AG04449 (cell line): ENCODE results near the gene C1orf185.

Experiments used
- CTCF ChIA-PET: fragments of 350-600 bp; formaldehyde crosslinking; extraction: SDS; loops from one replicate; lab custom pipeline; 2021; ENCODE audit warnings: antibody characterized with exemption; lab: Yijun Ruan, JAX
- POLR2A ChIA-PET: fragments of 400-600, 350-600 bp; formaldehyde crosslinking; extraction: SDS; loops from one replicate; lab custom pipeline; 2020; ENCODE audit warnings: antibody characterized with exemption, inconsistent platforms; lab: Yijun Ruan, JAX
- DNase-seq: peaks from one replicate; pipeline ENCODE4 v3.0.0-alpha.2; 2010; ENCODE audit warnings: low read depth, low spot score
- H3K4me3 ChIP-seq: 2 replicates; pipeline ENCODE4 v1.5.1; 2011; ENCODE audit warnings: low read depth, mild to moderate bottlenecking, control low read depth, low read length
- CTCF ChIP-seq: IDR thresholded peaks from one replicate; pipeline ENCODE4 v1.5.1; 2011; ENCODE audit warnings: mild to moderate bottlenecking, moderate library complexity, low read length, control low read depth, inconsistent platforms; ENCODE audit not compliant: insufficient read depth; ENCODE audit errors: missing control alignments

C1orf185 gene

GRCh38 chr1:51093581-51093980 lies 8.4 kb upstream of the C1orf185 start:
- ChIA-PET POLR2A (no interaction called here), CTCF (no interaction called here)
- H3K4me3 ChIP-seq, result no peak overlapping the region
- peak; percentile 21 for DNase-seq
- no peak for TF ChIP-seq CTCF

- POLR2A ChIA-PET, result no interaction called here
- no peak for DNase-seq
- CTCF ChIA-PET, result no interaction called here
- no peak overlapping the region for H3K4me3 ChIP-seq
- no peak for TF ChIP-seq CTCF
Observed at GRCh38 chr1:51097171-51097570, 4.9 kb upstream of the C1orf185 start.

- ChIA-PET POLR2A (interaction anchor here (0.6 kb wide), 1 partner anchor 463 kb away, joined by 3 read pairs; no protein-coding TSS in a partner anchor), CTCF (interaction anchor here (1.4 kb wide), 1 partner anchor 91 kb away, joined by 6 read pairs; no protein-coding TSS in a partner anchor)
- no peak for TF ChIP-seq CTCF
- no peak for DNase-seq
- no peak overlapping the region for H3K4me3 ChIP-seq
Observed at GRCh38 chr1:51100264-51100880, 1.7 kb upstream of the C1orf185 start.

- POLR2A ChIA-PET, result no interaction called here
- no peak overlapping the region for H3K4me3 ChIP-seq
- no peak for TF ChIP-seq CTCF
- no peak for DNase-seq
- CTCF ChIA-PET, result no interaction called here
Observed at GRCh38 chr1:51114137-51114536, 12.1 kb downstream of the C1orf185 start.

- no peak for DNase-seq
- no peak overlapping the region for H3K4me3 ChIP-seq
- CTCF ChIA-PET, result interaction anchor here (1.1 kb wide), 1 partner anchor 662 kb away, joined by 3 read pairs; no protein-coding TSS in a partner anchor
- TF ChIP-seq CTCF, result no peak
- POLR2A ChIA-PET, result no interaction called here
Observed at GRCh38 chr1:51115714-51116404, 13.8 kb downstream of the C1orf185 start.

GRCh38 chr1:51119331-51119730 lies 17.3 kb downstream of the C1orf185 start:
- DNase-seq, result no peak
- TF ChIP-seq CTCF, result no peak
- no peak overlapping the region for H3K4me3 ChIP-seq
- CTCF ChIA-PET, result interaction anchor here (2.4 kb wide), 1 partner anchor 70 kb away, joined by 5 read pairs; no protein-coding TSS in a partner anchor
- POLR2A ChIA-PET, result no interaction called here
